GM23338 (cell line): ENCODE measurements around the gene LLGL2. TPM values are rescaled to one million over a fixed set of nuclear protein-coding genes. Genes with fewer than 3 reads are reported as not detected.
"Not testable (repeated sequence)": the region's sequence is repeated elsewhere in the genome, so short reads cannot be mapped to it uniquely, and the experiment has no call there.

Experiments
- ATAC-seq: fragments of 200-7000 bp; cut with Tn5 transposase; 3 replicates; pipeline ENCODE4 v1.9.1; 2020
- DNase-seq: peaks from one replicate; pipeline ENCODE4 v3.0.0-alpha.2; 2015; ENCODE audit warnings: low spot score
- H2AFZ ChIP-seq: fragments of 200-600 bp; sonication (generic); 2 replicates; pipeline ENCODE4 v1.8.0; 2016; ENCODE audit warnings: antibody characterized with exemption, mild to moderate bottlenecking, moderate library complexity
- H3F3A ChIP-seq: fragments of 200-600 bp; sonication (generic); replicated peaks from 2 replicates; pipeline ENCODE4 v1.8.0; 2017; ENCODE audit warnings: antibody characterized with exemption, mixed run types, low read depth
- H3K27ac ChIP-seq: fragments of 200-600 bp; sonication (generic); 2 replicates; pipeline ENCODE4 v1.6.1; 2016; ENCODE audit warnings: low read depth
- H3K27me3 ChIP-seq: fragments of 200-600 bp; sonication (generic); 2 replicates; pipeline ENCODE4 v1.8.0; 2016; ENCODE audit warnings: mild to moderate bottlenecking, mixed run types, moderate library complexity; ENCODE audit not compliant: insufficient read depth
- H3K36me3 ChIP-seq: fragments of 200-600 bp; sonication (generic); 2 replicates; pipeline ENCODE4 v1.8.0; 2016; ENCODE audit warnings: mild to moderate bottlenecking; ENCODE audit not compliant: insufficient read depth
- H3K4me1 ChIP-seq: fragments of 200-600 bp; sonication (generic); 2 replicates; pipeline ENCODE4 v1.8.0; 2016; ENCODE audit warnings: mild to moderate bottlenecking, moderate library complexity; ENCODE audit not compliant: insufficient read depth
- H3K4me2 ChIP-seq: fragments of 200-600 bp; sonication (generic); 2 replicates; pipeline ENCODE4 v1.7.1; 2017; ENCODE audit warnings: mixed run types
- H3K4me3 ChIP-seq: fragments of 200-600 bp; sonication (generic); 2 replicates; pipeline ENCODE4 v1.6.1; 2016; ENCODE audit warnings: mixed run types
- H3K79me2 ChIP-seq: fragments of 200-600 bp; sonication (generic); replicated peaks from 2 replicates; pipeline ENCODE4 v1.8.0; 2017; ENCODE audit warnings: mild to moderate bottlenecking; ENCODE audit not compliant: insufficient read depth
- H3K9me2 ChIP-seq: fragments of 200-600 bp; sonication (generic); 2 replicates; pipeline ENCODE4 v1.8.0; 2017; ENCODE audit not compliant: insufficient read depth
- H4K20me1 ChIP-seq: fragments of 200-600 bp; sonication (generic); replicated peaks from 2 replicates; pipeline ENCODE4 v1.8.0; 2017; ENCODE audit warnings: mild to moderate bottlenecking; ENCODE audit not compliant: insufficient read depth
- H3K27ac Mint-ChIP-seq: 2 replicates; pipeline ENCODE4 v1.8.0; 2020; ENCODE audit warnings: inconsistent platforms, mild to moderate bottlenecking, moderate library complexity, mixed read lengths
- H3K27me3 Mint-ChIP-seq: 3 replicates; pipeline ENCODE4 v1.8.0; 2022; ENCODE audit warnings: low read depth, mild to moderate bottlenecking, moderate library complexity, mixed read lengths, inconsistent platforms; ENCODE audit not compliant: insufficient read depth, poor library complexity
- H3K36me3 Mint-ChIP-seq: 3 replicates; pipeline ENCODE4 v1.8.0; 2021; ENCODE audit warnings: low read depth, mild to moderate bottlenecking, inconsistent platforms, moderate library complexity, mixed read lengths
- H3K4me1 Mint-ChIP-seq: 3 replicates; pipeline ENCODE4 v1.8.0; 2020; ENCODE audit warnings: mild to moderate bottlenecking, inconsistent platforms, mixed read lengths
- H3K4me3 Mint-ChIP-seq: 3 replicates; pipeline ENCODE4 v1.8.0; 2021; ENCODE audit warnings: moderate library complexity, mild to moderate bottlenecking, inconsistent platforms, mixed read lengths
- H3K9me3 Mint-ChIP-seq: 3 replicates; pipeline ENCODE4 v1.8.0; 2020; ENCODE audit warnings: moderate library complexity, mild to moderate bottlenecking, inconsistent platforms, mixed read lengths
- CREB1 ChIP-seq: fragments of 250-450 bp; sonication (Bioruptor Pico); IDR thresholded peaks from 2 replicates; pipeline ENCODE4 v1.5.0; 2020; ENCODE audit warnings: low read depth, mild to moderate bottlenecking, moderate library complexity
- EZH2 ChIP-seq: fragments of 200-600 bp; sonication (generic); IDR thresholded peaks from one replicate; pipeline ENCODE4 v1.8.0; 2017; ENCODE audit warnings: antibody characterized with exemption, mild to moderate bottlenecking, low read depth; ENCODE audit not compliant: unreplicated experiment
- EZH2phosphoT487 ChIP-seq: fragments of 200-600 bp; sonication (generic); IDR thresholded peaks from one replicate; pipeline ENCODE4 v1.8.1; 2018; ENCODE audit warnings: antibody characterized with exemption; ENCODE audit not compliant: unreplicated experiment
- NANOG ChIP-seq: IDR thresholded peaks from 2 replicates; pipeline ENCODE4 v1.6.1; 2016; ENCODE audit warnings: antibody characterized with exemption, borderline replicate concordance
- STAT1 ChIP-seq: IDR thresholded peaks from one replicate; pipeline ENCODE4 v1.6.1; 2016; ENCODE audit warnings: antibody characterized with exemption; ENCODE audit not compliant: unreplicated experiment
- polyA plus RNA-seq: library from polyadenylated mRNA; unstranded; fragments of >200 nt; fragmentation: Nextera tagmentation; extraction: Ambion mirVana; gene quantifications from 2 replicates; pipeline ENCODE4 v1.2.1, GENCODE V29; 2016
- total RNA-seq: library from RNA; depleted of rRNA; stranded (reverse); fragments of >200 nt; shearing (Covaris generic); gene quantifications from 2 replicates; pipeline ENCODE4 v1.2.3, GENCODE V29; 2014
- TF ChIP-seq, protein P1 (sequence below): IDR thresholded peaks from one replicate; pipeline ENCODE4 v1.6.1; 2018; ENCODE audit warnings: antibody characterized with exemption; ENCODE audit not compliant: unreplicated experiment
- TF ChIP-seq, protein P2 (sequence below), 2 experiments: fragments of 200-600 bp in 1 of 2; sonication (generic) in 1 of 2; conservative IDR thresholded peaks; 2 replicates each; pipeline versions ENCODE4 v1.5.1 to v1.6.1; 2016 to 2017; ENCODE audit warnings: antibody characterized with exemption in 2 of 2, low read depth in 2 of 2, mild to moderate bottlenecking in 2 of 2, moderate library complexity in 1 of 2
- TF ChIP-seq, protein P3 (sequence below): IDR thresholded peaks from 2 replicates; pipeline ENCODE4 v1.6.1; 2016; ENCODE audit warnings: antibody characterized with exemption

Gene LLGL2
- total and polyA plus RNA-seq, 2 experiments from 2014 or later, result 62.5 to 78.5 TPM

DNA sequence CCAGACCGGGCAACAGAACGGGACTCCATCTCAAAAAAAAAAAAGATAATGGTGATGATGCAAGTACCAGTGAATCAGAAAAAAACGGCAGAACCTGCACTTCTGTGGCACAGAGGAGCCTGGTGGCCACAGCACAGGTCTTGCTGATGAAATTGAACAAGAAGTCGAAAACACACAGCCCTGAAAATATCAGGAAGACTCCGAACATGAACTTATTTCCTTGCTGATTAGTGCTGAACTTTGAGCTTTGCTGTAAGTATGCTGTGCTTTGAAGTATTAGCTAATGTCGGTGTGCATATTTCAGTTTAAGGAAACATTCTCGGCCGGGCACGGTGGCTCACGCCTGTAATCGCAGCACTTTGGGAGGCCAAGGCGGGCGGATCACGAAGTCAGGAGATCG lies 51.2 kb downstream of the LLGL2 start (continued):
- TF ChIP-seq, protein P1, sequence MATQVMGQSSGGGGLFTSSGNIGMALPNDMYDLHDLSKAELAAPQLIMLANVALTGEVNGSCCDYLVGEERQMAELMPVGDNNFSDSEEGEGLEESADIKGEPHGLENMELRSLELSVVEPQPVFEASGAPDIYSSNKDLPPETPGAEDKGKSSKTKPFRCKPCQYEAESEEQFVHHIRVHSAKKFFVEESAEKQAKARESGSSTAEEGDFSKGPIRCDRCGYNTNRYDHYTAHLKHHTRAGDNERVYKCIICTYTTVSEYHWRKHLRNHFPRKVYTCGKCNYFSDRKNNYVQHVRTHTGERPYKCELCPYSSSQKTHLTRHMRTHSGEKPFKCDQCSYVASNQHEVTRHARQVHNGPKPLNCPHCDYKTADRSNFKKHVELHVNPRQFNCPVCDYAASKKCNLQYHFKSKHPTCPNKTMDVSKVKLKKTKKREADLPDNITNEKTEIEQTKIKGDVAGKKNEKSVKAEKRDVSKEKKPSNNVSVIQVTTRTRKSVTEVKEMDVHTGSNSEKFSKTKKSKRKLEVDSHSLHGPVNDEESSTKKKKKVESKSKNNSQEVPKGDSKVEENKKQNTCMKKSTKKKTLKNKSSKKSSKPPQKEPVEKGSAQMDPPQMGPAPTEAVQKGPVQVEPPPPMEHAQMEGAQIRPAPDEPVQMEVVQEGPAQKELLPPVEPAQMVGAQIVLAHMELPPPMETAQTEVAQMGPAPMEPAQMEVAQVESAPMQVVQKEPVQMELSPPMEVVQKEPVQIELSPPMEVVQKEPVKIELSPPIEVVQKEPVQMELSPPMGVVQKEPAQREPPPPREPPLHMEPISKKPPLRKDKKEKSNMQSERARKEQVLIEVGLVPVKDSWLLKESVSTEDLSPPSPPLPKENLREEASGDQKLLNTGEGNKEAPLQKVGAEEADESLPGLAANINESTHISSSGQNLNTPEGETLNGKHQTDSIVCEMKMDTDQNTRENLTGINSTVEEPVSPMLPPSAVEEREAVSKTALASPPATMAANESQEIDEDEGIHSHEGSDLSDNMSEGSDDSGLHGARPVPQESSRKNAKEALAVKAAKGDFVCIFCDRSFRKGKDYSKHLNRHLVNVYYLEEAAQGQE, result no peak

DNA sequence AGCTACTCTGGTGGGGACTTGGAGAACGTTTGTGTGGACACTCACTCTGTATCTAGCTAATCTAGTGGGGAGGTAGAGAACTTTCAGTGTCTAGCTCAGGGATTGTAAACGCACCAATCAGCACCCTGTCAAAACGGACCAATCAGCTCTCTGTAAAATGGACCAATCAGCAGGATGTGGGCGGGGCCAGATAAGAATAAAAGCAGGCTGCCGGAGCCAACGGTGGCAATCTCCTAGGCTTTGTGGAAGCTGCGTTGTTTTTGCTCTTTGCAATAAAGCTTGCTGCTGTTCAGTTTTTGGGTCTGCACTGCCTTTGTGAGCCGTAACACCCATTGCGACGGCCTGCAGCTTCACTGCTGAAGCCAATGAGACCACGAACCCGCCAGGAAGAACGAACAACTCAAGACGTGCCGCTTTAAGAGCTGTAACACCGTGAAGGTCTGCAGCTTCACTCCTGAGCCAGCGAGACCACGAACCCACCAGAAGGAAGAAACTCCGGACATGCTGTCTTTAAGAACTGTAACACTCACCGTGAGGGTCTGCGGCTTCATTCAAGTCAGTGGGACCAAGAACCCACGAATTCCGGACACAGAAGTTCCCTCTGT lies 55.7 kb downstream of the LLGL2 start:
- not testable (repeated sequence) for DNase-seq, H3K4me1 Mint-ChIP-seq, H3K4me2 ChIP-seq, H4K20me1 ChIP-seq, H3K27me3 ChIP-seq, H3K9me2 ChIP-seq, H3K36me3 Mint-ChIP-seq, H3K27ac ChIP-seq, H3K4me3 Mint-ChIP-seq, H3K4me1 ChIP-seq, H3K79me2 ChIP-seq, ATAC-seq, H3F3A ChIP-seq, H3K27me3 Mint-ChIP-seq, H3K27ac Mint-ChIP-seq, H3K36me3 ChIP-seq, H3K4me3 ChIP-seq
- peaks cover 17% of the 10 kb centered on the region for H3K9me3 Mint-ChIP-seq
- H2AFZ ChIP-seq, result peak overlapping the region; percentile 38

DNA sequence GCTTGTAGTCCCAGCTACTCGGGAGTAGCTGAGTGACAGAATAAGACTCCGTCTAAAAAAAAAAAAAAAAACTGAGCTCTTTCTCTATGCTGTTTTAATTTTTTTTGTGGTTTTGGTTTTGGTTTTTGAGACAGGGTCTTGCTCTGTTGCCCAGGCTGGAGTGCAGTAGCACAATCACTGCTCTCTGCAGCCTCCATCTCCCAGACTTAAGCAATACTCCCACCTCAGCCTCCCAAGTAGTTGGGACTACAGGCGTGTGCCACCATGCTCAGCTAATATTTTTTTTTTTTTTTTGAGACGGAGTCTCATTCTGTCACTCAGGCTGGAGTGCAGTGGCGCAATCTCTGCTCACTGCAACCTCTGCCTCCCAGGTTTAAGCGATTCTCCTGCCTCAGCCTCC lies 57.7 kb downstream of the LLGL2 start:
- Mint-ChIP-seq H3K9me3 (peaks cover 17% of the 10 kb centered on the region), H3K27me3 (peaks cover 18% of the 10 kb centered on the region)
- not testable (repeated sequence) for H3K27me3 ChIP-seq, H3K36me3 ChIP-seq, H3K4me1 Mint-ChIP-seq, H3K4me3 Mint-ChIP-seq, H2AFZ ChIP-seq, H3F3A ChIP-seq, H3K79me2 ChIP-seq, H3K36me3 Mint-ChIP-seq, H3K27ac Mint-ChIP-seq, H4K20me1 ChIP-seq, H3K4me1 ChIP-seq, H3K27ac ChIP-seq, H3K9me2 ChIP-seq, DNase-seq, ATAC-seq, H3K4me2 ChIP-seq, H3K4me3 ChIP-seq

DNA sequence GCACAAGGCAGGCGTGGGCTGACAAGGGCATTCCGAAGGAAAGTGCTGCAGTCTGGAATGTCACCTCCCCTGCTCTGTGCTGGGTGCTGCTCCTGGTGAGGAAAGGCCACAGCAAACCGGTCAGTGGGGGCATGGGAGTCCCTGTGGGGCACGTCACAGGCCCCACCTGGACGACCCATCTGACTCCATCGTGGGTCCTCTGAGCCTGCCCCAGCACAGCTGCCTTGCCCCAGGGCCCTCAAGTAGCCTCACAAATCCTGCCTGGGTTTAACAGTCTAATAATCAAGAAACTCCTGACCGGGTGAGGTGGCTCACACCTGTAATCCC lies 59.3 kb downstream of the LLGL2 start:
- Mint-ChIP-seq H3K27ac (no peak overlapping the region), H3K4me1 (no peaks in the 10 kb centered on the region), H3K27me3 (peaks cover 23% of the 10 kb centered on the region), H3K9me3 (peaks cover 14% of the 10 kb centered on the region), H3K36me3 (no peaks in the 10 kb centered on the region; the same call in 2 of the 3 replicates), H3K4me3 (no peak overlapping the region)
- no peak for ATAC-seq
- Histone ChIP-seq H4K20me1 (no peaks in the 10 kb centered on the region), H3K27me3 (peaks cover 8% of the 10 kb centered on the region), H3F3A (no peaks in the 10 kb centered on the region), H2AFZ (no peak overlapping the region), H3K9me2 (no peaks in the 10 kb centered on the region), H3K27ac (no peak overlapping the region), H3K36me3 (no peaks in the 10 kb centered on the region), H3K79me2 (no peaks in the 10 kb centered on the region), H3K4me1 (peaks cover 6% of the 10 kb centered on the region), H3K4me2 (no peak overlapping the region), H3K4me3 (no peak overlapping the region)
- DNase-seq, result no peak
- TF ChIP-seq STAT1, result no peak
- TF ChIP-seq, protein P2, sequence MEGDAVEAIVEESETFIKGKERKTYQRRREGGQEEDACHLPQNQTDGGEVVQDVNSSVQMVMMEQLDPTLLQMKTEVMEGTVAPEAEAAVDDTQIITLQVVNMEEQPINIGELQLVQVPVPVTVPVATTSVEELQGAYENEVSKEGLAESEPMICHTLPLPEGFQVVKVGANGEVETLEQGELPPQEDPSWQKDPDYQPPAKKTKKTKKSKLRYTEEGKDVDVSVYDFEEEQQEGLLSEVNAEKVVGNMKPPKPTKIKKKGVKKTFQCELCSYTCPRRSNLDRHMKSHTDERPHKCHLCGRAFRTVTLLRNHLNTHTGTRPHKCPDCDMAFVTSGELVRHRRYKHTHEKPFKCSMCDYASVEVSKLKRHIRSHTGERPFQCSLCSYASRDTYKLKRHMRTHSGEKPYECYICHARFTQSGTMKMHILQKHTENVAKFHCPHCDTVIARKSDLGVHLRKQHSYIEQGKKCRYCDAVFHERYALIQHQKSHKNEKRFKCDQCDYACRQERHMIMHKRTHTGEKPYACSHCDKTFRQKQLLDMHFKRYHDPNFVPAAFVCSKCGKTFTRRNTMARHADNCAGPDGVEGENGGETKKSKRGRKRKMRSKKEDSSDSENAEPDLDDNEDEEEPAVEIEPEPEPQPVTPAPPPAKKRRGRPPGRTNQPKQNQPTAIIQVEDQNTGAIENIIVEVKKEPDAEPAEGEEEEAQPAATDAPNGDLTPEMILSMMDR (conservative IDR thresholded peaks at IDR 0.05; ENCODE audit: low read depth in 2 of 2), result no peak
- TF ChIP-seq, protein P3, sequence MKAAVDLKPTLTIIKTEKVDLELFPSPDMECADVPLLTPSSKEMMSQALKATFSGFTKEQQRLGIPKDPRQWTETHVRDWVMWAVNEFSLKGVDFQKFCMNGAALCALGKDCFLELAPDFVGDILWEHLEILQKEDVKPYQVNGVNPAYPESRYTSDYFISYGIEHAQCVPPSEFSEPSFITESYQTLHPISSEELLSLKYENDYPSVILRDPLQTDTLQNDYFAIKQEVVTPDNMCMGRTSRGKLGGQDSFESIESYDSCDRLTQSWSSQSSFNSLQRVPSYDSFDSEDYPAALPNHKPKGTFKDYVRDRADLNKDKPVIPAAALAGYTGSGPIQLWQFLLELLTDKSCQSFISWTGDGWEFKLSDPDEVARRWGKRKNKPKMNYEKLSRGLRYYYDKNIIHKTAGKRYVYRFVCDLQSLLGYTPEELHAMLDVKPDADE, result no peak
- TF ChIP-seq EZH2, result no peak
- no peak for TF ChIP-seq CREB1 (CRISPR knock-in tag)
- no peak for TF ChIP-seq EZH2phosphoT487
- no peak for TF ChIP-seq NANOG
